GM12864 (cell line): Measurements from ENCODE around the gene NINJ2.

Source experiments
- DNase-seq: peaks from one replicate; pipeline ENCODE4 v3.0.0-alpha.2; 2011; ENCODE audit warnings: low read depth
- H3K4me3 ChIP-seq: 2 replicates; pipeline ENCODE4 v1.5.1; 2011; ENCODE audit warnings: mild to moderate bottlenecking, low read depth, low read length, control low read depth
- CTCF ChIP-seq: IDR thresholded peaks from 2 replicates; pipeline ENCODE4 v1.5.1; 2011; ENCODE audit warnings: low read depth, mild to moderate bottlenecking, moderate library complexity, low read length, control low read depth, inconsistent platforms; ENCODE audit errors: missing control alignments

Gene NINJ2

GRCh38 chr12:576615-577110 lies 86.6 kb downstream of the NINJ2 start:
- DNase-seq, result no peak
- no peak for TF ChIP-seq CTCF
- no peak overlapping the region for H3K4me3 ChIP-seq

- DNase-seq, result peak; percentile 29
- no peak overlapping the region; the same call in 1 of the 2 replicates for H3K4me3 ChIP-seq
- TF ChIP-seq CTCF, result peak; percentile 94
These were observed 87.2 kb downstream of the NINJ2 start for GRCh38 chr12:575948-576614.

- no peak for TF ChIP-seq CTCF
- no peak for DNase-seq
- H3K4me3 ChIP-seq, result no peak overlapping the region
These were observed 88.1 kb downstream of the NINJ2 start for GRCh38 chr12:575129-575502.

GRCh38 chr12:574475-575128 lies 88.6 kb downstream of the NINJ2 start:
- DNase-seq, result no peak
- TF ChIP-seq CTCF, result no peak
- H3K4me3 ChIP-seq, result no peak overlapping the region

- TF ChIP-seq CTCF, result no peak
- no peak for DNase-seq
- H3K4me3 ChIP-seq, result no peak overlapping the region
These were observed 90.0 kb downstream of the NINJ2 start for GRCh38 chr12:573232-573631.

- TF ChIP-seq CTCF, result no peak
- DNase-seq, result no peak
- H3K4me3 ChIP-seq, result no peak overlapping the region
These were observed 90.7 kb downstream of the NINJ2 start for GRCh38 chr12:572532-572899.

- H3K4me3 ChIP-seq, result no peak overlapping the region
These were observed 91.3 kb downstream of the NINJ2 start for GRCh38 chr12:571795-572531.

More at GRCh38 chr12:571795-572531, 91.3 kb downstream of the NINJ2 start:
- no peak for DNase-seq
- TF ChIP-seq CTCF, result no peak
